KOPT-K1 (cell line): ENCODE data around the gene DHPS.
"Not testable (repeated sequence)": the region's sequence is repeated elsewhere in the genome, so short reads cannot be mapped to it uniquely, and the experiment has no call there.

Experiments used
- H3K27ac ChIP-seq: fragments of 200-600 bp; sonication (generic); 2 replicates; pipeline ENCODE4 v1.5.1; 2016; ENCODE audit warnings: antibody characterized with exemption, mild to moderate bottlenecking, low read depth, low read length; ENCODE audit not compliant: poor library complexity, severe bottlenecking
- H3K36me3 ChIP-seq: fragments of 200-600 bp; sonication (generic); 2 replicates; pipeline ENCODE4 v1.5.1; 2017; ENCODE audit warnings: antibody characterized with exemption, mild to moderate bottlenecking, low read length, moderate library complexity; ENCODE audit not compliant: insufficient read depth
- H3K9me3 ChIP-seq: fragments of 200-600 bp; sonication (generic); 2 replicates; pipeline ENCODE4 v1.5.1; 2017; ENCODE audit warnings: antibody characterized with exemption, low read length, mild to moderate bottlenecking; ENCODE audit not compliant: insufficient read depth, poor library complexity, severe bottlenecking

Gene DHPS

GRCh38 chr19:12695096-12695495 is 13.4 kb upstream of the DHPS start:
- H3K36me3 ChIP-seq, result peaks cover 23% of the 10 kb centered on the region
- H3K9me3 ChIP-seq, result no peaks in the 10 kb centered on the region
- no peak overlapping the region for H3K27ac ChIP-seq

GRCh38 chr19:12694641-12695040 is 13.0 kb upstream of the DHPS start:
- no peaks in the 10 kb centered on the region for H3K9me3 ChIP-seq
- H3K27ac ChIP-seq, result no peak overlapping the region
- peaks cover 19% of the 10 kb centered on the region for H3K36me3 ChIP-seq

- peaks cover 7% of the 10 kb centered on the region for H3K36me3 ChIP-seq
- H3K27ac ChIP-seq, result no peak overlapping the region
- no peaks in the 10 kb centered on the region for H3K9me3 ChIP-seq
These were observed 11.3 kb upstream of the DHPS start for GRCh38 chr19:12692960-12693359.

GRCh38 chr19:12689581-12690216 is 8.0 kb upstream of the DHPS start:
- H3K27ac ChIP-seq, result no peak overlapping the region
- peaks cover 4% of the 10 kb centered on the region; the same call in 1 of the 2 replicates for H3K36me3 ChIP-seq
- H3K9me3 ChIP-seq, result no peaks in the 10 kb centered on the region

DNA sequence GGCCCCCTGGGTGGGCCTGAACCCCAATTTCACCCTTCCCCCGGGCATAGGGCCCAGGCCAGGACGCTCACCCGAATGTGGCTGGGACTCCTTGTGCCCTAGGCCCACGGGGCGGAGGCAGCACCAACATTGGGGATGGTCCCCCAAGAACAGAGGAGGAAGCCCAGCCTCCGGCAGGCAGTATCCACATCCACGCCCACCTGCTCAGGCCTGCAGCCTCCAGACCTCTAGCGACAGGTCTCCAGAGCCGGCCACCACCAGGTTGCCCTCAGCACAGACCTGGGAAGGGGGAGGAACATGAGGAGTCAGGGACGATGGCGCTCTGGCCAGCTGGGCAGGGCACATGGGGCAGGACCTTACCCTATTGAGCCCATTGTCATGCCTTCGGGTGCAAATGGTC is 7.3 kb upstream of the DHPS start:
- Histone ChIP-seq H3K27ac (no peak overlapping the region), H3K36me3 (peaks cover 4% of the 10 kb centered on the region; the same call in 1 of the 2 replicates), H3K9me3 (no peaks in the 10 kb centered on the region)

DNA sequence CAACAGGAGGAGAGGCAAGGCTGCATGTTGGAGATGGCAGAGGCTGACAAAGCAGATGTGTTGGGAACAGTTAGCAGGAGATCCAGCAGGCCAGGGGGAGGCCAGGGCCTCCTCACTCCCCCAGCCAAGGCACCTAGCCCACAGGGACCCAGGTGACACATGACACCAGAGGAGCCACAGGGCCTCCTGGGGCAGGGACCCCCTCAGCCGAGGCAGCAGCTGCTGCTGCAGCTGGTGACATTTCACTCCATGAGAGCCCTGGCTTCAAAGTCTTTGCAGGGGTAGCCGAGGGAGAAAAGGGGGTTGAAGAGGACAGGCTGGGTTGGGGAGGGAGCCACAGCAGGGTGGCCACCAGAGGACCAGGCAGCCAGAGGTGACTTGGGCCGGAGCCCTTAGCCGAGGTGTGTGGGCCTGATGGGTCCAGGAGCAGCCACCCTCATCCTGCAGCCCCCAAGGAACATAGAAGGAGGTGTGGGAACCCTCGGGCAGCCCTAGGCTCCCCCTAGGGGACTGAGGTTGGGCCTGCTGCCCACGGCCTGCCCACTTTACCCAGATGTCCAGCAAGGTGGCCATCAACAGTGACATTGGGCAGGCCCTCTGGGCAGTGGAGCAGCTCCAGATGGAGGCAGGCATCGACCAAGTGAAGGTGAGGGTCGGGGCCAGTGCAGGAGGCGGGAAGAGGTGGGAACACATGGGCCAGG is 6.0 kb upstream of the DHPS start, which contains the start of gene GNG14:
GNG14 (plus strand) TSS at position 503 of the 701 bp plus-strand sequence; CDS start at position 554, 51 bp downstream.
- H3K27ac ChIP-seq, result no peak within 1 kb of the TSS
- H3K36me3 ChIP-seq, result peaks cover 4% of the 10 kb centered on the region; the same call in 1 of the 2 replicates
- no peaks in the 10 kb centered on the region for H3K9me3 ChIP-seq

- Histone ChIP-seq H3K36me3 (peaks cover 4% of the 10 kb centered on the region; the same call in 1 of the 2 replicates), H3K27ac (no peak overlapping the region), H3K9me3 (no peaks in the 10 kb centered on the region)
These were observed 4.2 kb upstream of the DHPS start for GRCh38 chr19:12685831-12686230.

- peaks cover 53% of the 10 kb centered on the region for H3K36me3 ChIP-seq
- H3K27ac ChIP-seq, result no peak overlapping the region
- no peaks in the 10 kb centered on the region for H3K9me3 ChIP-seq
These were observed 1.6 kb downstream of the DHPS start for GRCh38 chr19:12680034-12680433.

- not testable (repeated sequence) for H3K27ac ChIP-seq, H3K9me3 ChIP-seq
- H3K36me3 ChIP-seq, result peaks cover 73% of the 10 kb centered on the region
These were observed 3.6 kb downstream of the DHPS start for GRCh38 chr19:12678039-12678438.

- Histone ChIP-seq H3K27ac (no peak overlapping the region), H3K36me3 (peaks cover 84% of the 10 kb centered on the region), H3K9me3 (no peaks in the 10 kb centered on the region)
These were observed 4.8 kb downstream of the DHPS start for GRCh38 chr19:12676928-12677327.

DNA sequence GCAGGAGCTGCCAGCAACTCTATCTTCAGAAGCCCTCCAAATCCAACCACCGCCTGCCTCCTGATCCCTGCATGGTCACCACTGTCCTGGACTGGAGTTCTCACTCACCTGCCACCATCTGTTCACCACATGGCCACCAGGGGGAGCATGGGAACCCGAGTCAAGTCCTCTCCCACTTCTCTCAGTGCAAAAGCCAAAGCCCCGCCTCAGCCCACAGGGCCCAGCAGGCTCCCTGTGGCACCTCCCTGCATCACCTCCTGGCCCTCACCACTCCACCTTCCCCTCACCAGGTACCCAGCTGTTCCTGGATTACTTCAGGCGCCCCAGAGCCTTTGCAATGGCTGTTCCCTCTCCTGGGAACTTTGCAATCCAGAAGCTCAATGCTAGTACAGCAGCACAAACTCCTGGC is 5.3 kb downstream of the DHPS start:
- H3K27ac ChIP-seq, result no peak overlapping the region
- H3K9me3 ChIP-seq, result no peaks in the 10 kb centered on the region
- peaks cover 87% of the 10 kb centered on the region for H3K36me3 ChIP-seq

DNA sequence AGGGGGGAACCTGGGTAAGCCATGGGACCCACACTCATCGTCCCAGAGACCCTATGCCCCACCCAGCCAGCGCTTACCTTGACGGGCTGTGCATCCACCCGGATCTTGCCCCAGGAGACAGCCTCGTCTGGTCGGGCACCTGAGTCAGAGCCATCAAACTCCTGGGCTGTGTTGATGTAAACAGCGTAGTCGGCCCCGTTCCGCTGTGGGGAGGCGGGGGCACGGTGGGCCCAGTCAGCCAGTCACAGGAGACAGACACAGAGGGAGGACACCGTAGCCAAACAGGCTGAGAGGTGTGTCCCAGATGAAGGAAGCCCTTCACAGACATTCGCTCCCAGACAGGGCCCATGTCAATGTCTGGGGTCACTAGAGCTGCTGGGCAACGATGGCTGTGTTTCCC is 5.7 kb downstream of the DHPS start:
- H3K36me3 ChIP-seq, result peaks cover 87% of the 10 kb centered on the region
- H3K9me3 ChIP-seq, result no peaks in the 10 kb centered on the region
- no peak overlapping the region for H3K27ac ChIP-seq

DNA sequence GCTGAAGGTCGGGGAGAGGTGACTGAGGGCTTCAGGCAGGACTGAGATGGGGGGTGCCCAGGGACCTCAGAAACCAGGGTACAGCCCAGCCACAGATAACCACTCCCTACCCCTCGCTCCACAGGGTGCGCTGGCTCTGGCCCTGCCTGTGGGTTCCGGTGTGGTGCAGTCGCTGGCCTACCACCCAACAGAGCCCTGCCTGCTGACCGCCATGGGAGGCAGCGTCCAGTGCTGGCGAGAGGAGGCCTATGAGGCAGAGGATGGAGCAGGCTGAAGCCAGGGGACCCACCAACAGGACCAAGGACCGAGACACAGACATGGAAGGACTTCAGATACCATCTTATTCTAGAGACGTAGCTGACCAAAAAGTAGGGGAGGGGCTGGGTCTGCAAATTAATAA is 6.3 kb downstream of the DHPS start:
- Histone ChIP-seq H3K36me3 (peaks cover 92% of the 10 kb centered on the region), H3K9me3 (no peaks in the 10 kb centered on the region), H3K27ac (no peak overlapping the region)

DNA sequence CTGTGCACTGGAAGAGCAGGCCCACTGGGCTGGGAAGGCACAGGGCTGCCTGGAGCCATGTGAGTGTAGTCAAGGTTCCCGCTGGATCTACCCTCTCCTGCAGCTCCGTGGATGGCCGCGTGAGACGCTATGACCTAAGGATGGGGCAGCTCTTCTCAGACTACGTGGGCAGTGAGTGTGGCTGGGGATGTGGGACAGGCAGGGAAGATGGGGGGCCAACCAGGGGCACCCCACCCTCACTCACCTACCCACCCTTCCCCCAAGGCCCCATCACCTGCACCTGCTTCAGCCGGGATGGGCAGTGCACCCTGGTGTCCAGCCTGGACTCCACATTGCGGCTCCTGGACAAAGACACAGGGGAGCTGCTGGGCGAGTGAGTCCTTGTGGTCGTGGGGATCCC is 8.9 kb downstream of the DHPS start:
- Histone ChIP-seq H3K9me3 (no peaks in the 10 kb centered on the region), H3K27ac (no peak overlapping the region), H3K36me3 (peaks cover 68% of the 10 kb centered on the region)

GRCh38 chr19:12670159-12670928 is 11.3 kb downstream of the DHPS start:
- Histone ChIP-seq H3K36me3 (peaks cover 44% of the 10 kb centered on the region), H3K27ac (peak overlapping the region; percentile 81), H3K9me3 (no peaks in the 10 kb centered on the region)
